K562 (cell line): ENCODE results near the gene MPDZ. TPM values are rescaled to one million over a fixed set of nuclear protein-coding genes. Genes with fewer than 3 reads are reported as not detected.

Source experiments
- DEAF1 ChIP-seq: fragments of 450-650 bp; formaldehyde crosslinking; IDR thresholded peaks from 2 replicates; pipeline ENCODE4 v1.4.0; 2020; ENCODE audit warnings: mild to moderate bottlenecking, moderate library complexity
- DNMT1 ChIP-seq: fragments of 450-650 bp; IDR thresholded peaks from 2 replicates; pipeline ENCODE4 v1.6.1; 2016; ENCODE audit warnings: antibody characterized with exemption, mild to moderate bottlenecking
- ELK1 ChIP-seq: sonication (generic); formaldehyde crosslinking; IDR thresholded peaks from 2 replicates; pipeline ENCODE4 v1.8.1; 2022; ENCODE audit warnings: missing genetic modification reagents
- MED1 ChIP-seq: sonication (generic); formaldehyde crosslinking; IDR thresholded peaks from 2 replicates; pipeline ENCODE4 v1.8.1; 2023; ENCODE audit warnings: missing genetic modification reagents, borderline replicate concordance
- PATZ1 ChIP-seq: fragments of 250-450 bp; sonication (Bioruptor Pico); IDR thresholded peaks from 2 replicates; pipeline ENCODE4 v1.5.0; 2020; ENCODE audit warnings: mild to moderate bottlenecking, borderline replicate concordance
- SETDB1 ChIP-seq: IDR thresholded peaks from one replicate; pipeline ENCODE4 v1.6.1; 2012; ENCODE audit warnings: low read length, control low read depth, inconsistent platforms
- SNAPC5 ChIP-seq: fragments of 250-450 bp; sonication (Bioruptor Pico); IDR thresholded peaks from 2 replicates; pipeline ENCODE4 v1.8.0; 2021; ENCODE audit warnings: moderate library complexity, mild to moderate bottlenecking, inconsistent platforms
- ZNF232 ChIP-seq: sonication (generic); formaldehyde crosslinking; IDR thresholded peaks from 2 replicates; pipeline ENCODE4 v1.8.0; 2022; ENCODE audit warnings: mild to moderate bottlenecking, missing genetic modification reagents
- ZNF740 ChIP-seq, 3 experiments: fragments of 200-800 bp in 1 of 3; sonication (Bioruptor generic) in 1 of 3; sonication (generic) in 1 of 3; formaldehyde crosslinking in 1 of 3; IDR thresholded peaks; 2 replicates each; pipeline versions ENCODE4 v1.6.1 to v1.8.0; 2016 to 2022; ENCODE audit warnings: mild to moderate bottlenecking in 2 of 3, missing compliant biosample characterization in 2 of 3, missing genetic modification characterization in 2 of 3, missing genetic modification reagents in 1 of 3
- polyA plus RNA-seq, 8 experiments: library from polyadenylated mRNA; depleted of rRNA in 4 of 8; stranded (reverse) in 5 of 8; unstranded in 3 of 8; fragments of >200 nt; fragmentation: Nextera tagmentation in 2 of 8; fragmentation: Illumina TruSeq in 1 of 8; extraction: Ambion mirVana in 2 of 8; extraction: Trizol in 1 of 8; gene quantifications; 2 replicates each; pipeline versions ENCODE4 v1.2.1 to v1.2.3, GENCODE V29; 2011 to 2014; ENCODE audit warnings: inconsistent platforms in 1 of 8, missing spikeins in 1 of 8
- total RNA-seq, 7 experiments: library from RNA; depleted of rRNA in 6 of 7; stranded (reverse); fragments of >200 nt in 6 of 7; fragmentation: Illumina TruSeq in 2 of 7; extraction: Trizol in 2 of 7; gene quantifications; 2 replicates each; pipeline versions ENCODE4 v1.2.1 to v1.2.3, GENCODE V29; 2011 to 2021; ENCODE audit warnings: low replicate concordance in 1 of 7

Gene MPDZ
- total and polyA plus RNA-seq, 9 of the 15 experiments (the other 6 are each of a cell fraction or from before 2014, with no cell fraction given), result 3.9 to 13.2 (median 5.7) TPM

GRCh38 chr9:13090628-13091027, 188.9 kb downstream of the MPDZ start (continued):
- TF ChIP-seq ELK1 (CRISPR knock-in tag), result no peak
- TF ChIP-seq PATZ1 (CRISPR knock-in tag), result no peak
- no peak for TF ChIP-seq SETDB1
- no peak for TF ChIP-seq DEAF1 (CRISPR knock-in tag)
- TF ChIP-seq ZNF232, result no peak
- TF ChIP-seq SNAPC5, result no peak
- TF ChIP-seq DNMT1, result no peak
- TF ChIP-seq MED1, result no peak
- no peak for TF ChIP-seq ZNF740 (CRISPR knock-in tag; IDR thresholded peaks at IDR 0.05)
- no peak for TF ChIP-seq ZNF740 (tag; IDR thresholded peaks at IDR 0.05)
